ENCODE measurements around the gene DIPK1C. TPM values are rescaled to one million over a fixed set of nuclear protein-coding genes. Genes with fewer than 3 reads are reported as not detected.

Gene DIPK1C
- total and polyA plus RNA-seq, 10 of the 15 experiments (the other 5 are each of a cell fraction or from before 2014, with no cell fraction given), result not detected

DNA sequence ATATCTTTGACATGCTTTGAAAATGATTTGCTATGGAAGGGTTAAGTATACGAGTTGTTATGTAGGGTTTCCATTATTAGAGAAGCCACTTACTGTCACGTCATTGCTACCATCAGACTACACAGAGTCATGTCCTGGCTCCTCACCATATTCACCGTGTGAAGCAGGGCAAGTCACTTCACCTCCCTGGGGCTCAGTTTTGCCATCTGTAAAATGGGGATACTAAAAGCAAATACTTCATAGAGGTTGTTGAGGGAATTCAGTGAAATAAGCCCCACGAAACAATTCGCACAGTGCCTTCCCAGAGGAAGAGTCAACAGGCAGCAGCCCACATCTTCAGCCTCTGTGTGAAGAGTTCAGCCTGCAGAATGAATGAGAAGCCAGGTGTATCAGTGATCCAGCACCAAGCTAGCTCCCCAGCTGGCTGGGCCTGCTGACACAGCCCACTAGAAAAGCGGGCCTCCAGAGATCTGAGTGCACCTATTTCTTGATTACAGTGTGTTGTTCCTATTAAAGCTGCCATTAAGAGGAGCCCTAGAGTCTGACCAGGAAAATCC lies 3.4 kb downstream of the DIPK1C start:
- no peak for ATAC-seq
- CTCF ChIA-PET, result interaction anchor here (1.9 kb wide), 1 partner anchor 98 kb away, joined by 7 read pairs; no protein-coding TSS in a partner anchor

DNA sequence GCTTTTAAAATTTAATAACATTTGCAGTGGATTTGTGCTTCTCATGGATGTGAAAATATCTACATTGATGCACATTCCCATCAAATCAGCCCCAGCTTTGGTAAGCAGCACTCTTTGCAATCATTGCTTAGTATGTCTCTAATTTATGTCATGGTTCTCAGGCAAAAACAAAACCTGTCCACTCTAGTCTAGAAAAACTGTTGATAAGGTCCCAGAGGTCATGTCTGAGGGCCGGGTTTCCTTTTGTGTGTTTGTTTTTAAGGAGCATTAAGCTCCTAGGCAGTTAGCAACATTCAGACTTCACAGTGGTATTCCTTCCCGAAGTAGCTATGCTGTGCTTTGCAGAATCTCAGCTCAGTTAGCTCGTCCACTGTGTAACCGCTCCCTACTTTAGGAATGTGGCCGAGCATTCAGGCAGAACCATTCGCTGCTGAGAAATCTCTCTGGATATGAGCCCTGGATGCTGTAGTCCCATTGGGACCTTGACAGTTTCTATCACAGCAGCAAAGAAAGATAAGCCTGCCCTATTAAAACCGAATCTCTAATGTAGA lies 4.0 kb downstream of the DIPK1C start:
- no peaks in the 10 kb centered on the region for H3K9me3 ChIP-seq (replicated peaks; ENCODE audit: control insufficient read depth, insufficient read depth, low read length)
- H3K4me1 ChIP-seq (ENCODE audit: control insufficient read depth, insufficient read depth, low read length), result no peaks in the 10 kb centered on the region
- H3K27me3 ChIP-seq (replicated peaks in 1 of 2; ENCODE audit: control insufficient read depth in 2 of 2, insufficient read depth in 2 of 2, low read length in 1 of 2), result peaks cover 5 to 8% of the 10 kb centered on the region in 2 experiments
- H3K27ac ChIP-seq (ENCODE audit: control insufficient read depth, insufficient read depth), result no peak overlapping the region
- SMC1A ChIA-PET (ENCODE audit: uncharacterized antibody, unreplicated experiment), result interaction anchor here (1.0 kb wide), 1 partner anchor 12 kb away, joined by 3 read pairs; no protein-coding TSS in a partner anchor
- in situ Hi-C loops (cut with MboI), result no loop called here
- RAD21 ChIA-PET (ENCODE audit: unreplicated experiment), result no interaction called here
- TF ChIP-seq ATF3 (IDR thresholded peaks at IDR 0.05; ENCODE audit: borderline replicate concordance, extremely low read depth, low read depth, low read length) (no peak), TCF3 (IDR thresholded peaks at IDR 0.05; ENCODE audit: borderline replicate concordance, insufficient read depth, low read depth, low read length) (no peak)
- TF ChIP-seq, protein P1, sequence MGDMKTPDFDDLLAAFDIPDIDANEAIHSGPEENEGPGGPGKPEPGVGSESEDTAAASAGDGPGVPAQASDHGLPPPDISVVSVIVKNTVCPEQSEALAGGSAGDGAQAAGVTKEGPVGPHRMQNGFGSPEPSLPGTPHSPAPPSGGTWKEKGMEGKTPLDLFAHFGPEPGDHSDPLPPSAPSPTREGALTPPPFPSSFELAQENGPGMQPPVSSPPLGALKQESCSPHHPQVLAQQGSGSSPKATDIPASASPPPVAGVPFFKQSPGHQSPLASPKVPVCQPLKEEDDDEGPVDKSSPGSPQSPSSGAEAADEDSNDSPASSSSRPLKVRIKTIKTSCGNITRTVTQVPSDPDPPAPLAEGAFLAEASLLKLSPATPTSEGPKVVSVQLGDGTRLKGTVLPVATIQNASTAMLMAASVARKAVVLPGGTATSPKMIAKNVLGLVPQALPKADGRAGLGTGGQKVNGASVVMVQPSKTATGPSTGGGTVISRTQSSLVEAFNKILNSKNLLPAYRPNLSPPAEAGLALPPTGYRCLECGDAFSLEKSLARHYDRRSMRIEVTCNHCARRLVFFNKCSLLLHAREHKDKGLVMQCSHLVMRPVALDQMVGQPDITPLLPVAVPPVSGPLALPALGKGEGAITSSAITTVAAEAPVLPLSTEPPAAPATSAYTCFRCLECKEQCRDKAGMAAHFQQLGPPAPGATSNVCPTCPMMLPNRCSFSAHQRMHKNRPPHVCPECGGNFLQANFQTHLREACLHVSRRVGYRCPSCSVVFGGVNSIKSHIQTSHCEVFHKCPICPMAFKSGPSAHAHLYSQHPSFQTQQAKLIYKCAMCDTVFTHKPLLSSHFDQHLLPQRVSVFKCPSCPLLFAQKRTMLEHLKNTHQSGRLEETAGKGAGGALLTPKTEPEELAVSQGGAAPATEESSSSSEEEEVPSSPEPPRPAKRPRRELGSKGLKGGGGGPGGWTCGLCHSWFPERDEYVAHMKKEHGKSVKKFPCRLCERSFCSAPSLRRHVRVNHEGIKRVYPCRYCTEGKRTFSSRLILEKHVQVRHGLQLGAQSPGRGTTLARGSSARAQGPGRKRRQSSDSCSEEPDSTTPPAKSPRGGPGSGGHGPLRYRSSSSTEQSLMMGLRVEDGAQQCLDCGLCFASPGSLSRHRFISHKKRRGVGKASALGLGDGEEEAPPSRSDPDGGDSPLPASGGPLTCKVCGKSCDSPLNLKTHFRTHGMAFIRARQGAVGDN (IDR thresholded peaks at IDR 0.05), result no peak
- BruUV-seq (replicated peaks), result no TSS peak
- no peaks in the 10 kb centered on the region for H3K36me3 ChIP-seq (ENCODE audit: control insufficient read depth in 2 of 2, insufficient read depth in 2 of 2, low read length in 1 of 2)
- FAIRE-seq, result no peak
- POLR2A ChIA-PET, result no interaction called here
- no peak for ATAC-seq
- H2AFZ ChIP-seq (ENCODE audit: control insufficient read depth, low read depth, low read length), result no peak overlapping the region
- no peak overlapping the region for H3K4me3 ChIP-seq
- no peak overlapping the region for H3K9ac ChIP-seq (ENCODE audit: control insufficient read depth, insufficient read depth, low read length)
- no peaks in the 10 kb centered on the region for H4K20me1 ChIP-seq (ENCODE audit: control insufficient read depth, insufficient read depth)
- 17% methylated on average over 7 of the region's 7 CpGs for WGBS (ENCODE audit: insufficient coverage, insufficient replicate concordance, low lambda C conversion rate, missing lambda C conversion rate)
- H3K4me2 ChIP-seq (ENCODE audit: control insufficient read depth, insufficient read depth), result no peak overlapping the region
- CTCF ChIA-PET, result interaction anchor here (0.9 to 1.9 kb wide), 2 partner anchors 99 kb away, joined by 3 to 7 read pairs; no protein-coding TSS in a partner anchor
- no peaks in the 10 kb centered on the region for H3K79me2 ChIP-seq (ENCODE audit: control insufficient read depth, insufficient read depth, low read length)
- intact Hi-C loops (cut with micrococcal nuclease; ENCODE audit: unreplicated experiment), result no loop called here
- DNase-seq (ENCODE audit: low read depth, low spot score), result no peak

More for the DNA sequence above, 3.4 kb downstream of the DIPK1C start:
- Histone ChIP-seq H3K27ac (ENCODE audit: control insufficient read depth, insufficient read depth) (no peak overlapping the region), H3K4me3 (no peak overlapping the region), H3K4me1 (ENCODE audit: control insufficient read depth, insufficient read depth, low read length) (no peaks in the 10 kb centered on the region), H4K20me1 (ENCODE audit: control insufficient read depth, insufficient read depth) (no peaks in the 10 kb centered on the region), H3K79me2 (ENCODE audit: control insufficient read depth, insufficient read depth, low read length) (no peaks in the 10 kb centered on the region), H3K36me3 (ENCODE audit: control insufficient read depth in 2 of 2, insufficient read depth in 2 of 2, low read length in 1 of 2) (no peaks in the 10 kb centered on the region), H3K27me3 (replicated peaks in 1 of 2; ENCODE audit: control insufficient read depth in 2 of 2, insufficient read depth in 2 of 2, low read length in 1 of 2) (peaks cover 6 to 8% of the 10 kb centered on the region in 2 experiments), H3K9ac (ENCODE audit: control insufficient read depth, insufficient read depth, low read length) (no peak overlapping the region), H3K9me3 (replicated peaks; ENCODE audit: control insufficient read depth, insufficient read depth, low read length) (no peaks in the 10 kb centered on the region), H3K4me2 (ENCODE audit: control insufficient read depth, insufficient read depth) (no peak overlapping the region), H2AFZ (ENCODE audit: control insufficient read depth, low read depth, low read length) (no peak overlapping the region)
- no TSS peak for BruUV-seq (replicated peaks)
- RAD21 ChIA-PET (ENCODE audit: unreplicated experiment), result no interaction called here
- POLR2A ChIA-PET, result no interaction called here
- intact Hi-C loops (cut with micrococcal nuclease; ENCODE audit: unreplicated experiment), result no loop called here
- SMC1A ChIA-PET (ENCODE audit: uncharacterized antibody, unreplicated experiment), result no interaction called here
- WGBS (ENCODE audit: insufficient coverage, insufficient replicate concordance, low lambda C conversion rate, missing lambda C conversion rate), result 46% methylated on average over 6 of the region's 6 CpGs
- no peak for FAIRE-seq
- no peak for DNase-seq (ENCODE audit: low read depth, low spot score)
- TF ChIP-seq SREBF1 (IDR thresholded peaks at IDR 0.05; ENCODE audit: low read length), result no peak
- no peak for TF ChIP-seq KLF5 (IDR thresholded peaks at IDR 0.05; ENCODE audit: partially characterized antibody)
- no peak for TF ChIP-seq NFIC (IDR thresholded peaks at IDR 0.05; ENCODE audit: low read depth, low read length)
- no peak for TF ChIP-seq FOS (IDR thresholded peaks at IDR 0.05; ENCODE audit: borderline replicate concordance, extremely low read depth, insufficient read length)
- no peak for TF ChIP-seq E2F4 (IDR thresholded peaks at IDR 0.05; ENCODE audit: low read depth, low read length)
- no peak for TF ChIP-seq SMAD5 (IDR thresholded peaks at IDR 0.05; ENCODE audit: low read depth)
- in situ Hi-C loops (cut with MboI), result no loop called here
